H1 (cell line): Measurements from ENCODE around the gene PARD3. TPM values are rescaled to one million over a fixed set of nuclear protein-coding genes. Genes with fewer than 3 reads are reported as not detected.

ENCODE experiments used
- CHD2 ChIP-seq: IDR thresholded peaks from 2 replicates; pipeline ENCODE4 v1.6.1; 2012; ENCODE audit warnings: low read length, improper control_type of control experiment
- CTCF ChIP-seq, 3 experiments: IDR thresholded peaks; 1 replicate in 2 of 3; 2 replicates in 1 of 3; pipeline versions ENCODE4 v1.5.1 to v1.6.1; 2011; ENCODE audit warnings: low read length in 3 of 3, mild to moderate bottlenecking in 3 of 3, inconsistent platforms in 2 of 3, low read depth in 1 of 3, moderate library complexity in 1 of 3; ENCODE audit not compliant: insufficient read depth in 1 of 3; ENCODE audit errors: control extremely low read depth in 1 of 3
- polyA plus RNA-seq, 7 experiments: library from polyadenylated mRNA; depleted of rRNA in 3 of 7; stranded (reverse) in 5 of 7; unstranded in 2 of 7; fragments of >200 nt in 5 of 7; fragments of 200-250 nt in 2 of 7; gene quantifications; 1 replicate in 5 of 7; 2 replicates in 1 of 7; 4 replicates in 1 of 7; pipeline versions ENCODE4 v1.2.1 to v1.2.3, GENCODE V29; 2011 to 2013; ENCODE audit warnings: missing spikeins in 2 of 7, mixed read lengths in 2 of 7
- total RNA-seq: library from RNA; stranded (reverse); fragmentation: NEBNext Ultra II Directional; extraction: Animal tissue kit (Norgen Biotek cat#: 25700); gene quantifications from 2 replicates; pipeline ENCODE4 v1.2.1, GENCODE V29; 2021

Gene PARD3
- total and polyA plus RNA-seq, 2 of the 8 experiments (the other 6 are each of a cell fraction or from before 2014, with no cell fraction given), result 19.7 to 49.1 TPM

DNA sequence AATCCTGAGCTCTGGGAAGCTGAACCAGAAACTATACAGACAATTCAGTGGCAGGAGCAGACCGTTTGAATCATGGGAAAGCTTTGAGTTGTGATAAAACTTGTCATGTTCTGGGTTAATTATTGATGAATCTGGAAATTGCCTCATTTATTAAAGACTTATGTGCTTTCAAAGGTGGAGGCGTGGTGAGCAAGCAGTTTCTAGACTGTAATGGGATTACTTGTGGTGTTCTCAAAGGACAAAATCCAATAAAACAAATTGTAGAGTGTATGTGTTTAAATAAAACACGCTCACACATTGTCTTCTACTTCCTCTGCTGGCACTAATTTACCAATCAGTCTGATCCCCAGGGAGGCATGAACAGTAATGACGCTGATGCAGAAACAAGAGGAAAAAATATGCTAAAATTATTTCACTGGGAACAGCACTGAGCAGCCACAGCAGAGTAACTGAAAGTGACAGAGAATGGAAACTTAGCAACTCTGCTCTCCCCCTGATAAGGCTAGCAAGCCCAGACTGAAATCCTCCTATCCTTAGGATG is 25.1 kb downstream of the PARD3 start (continued):
- TF ChIP-seq CTCF (IDR thresholded peaks at IDR 0.05; ENCODE audit: control extremely low read depth in 1 of 3, insufficient read depth in 1 of 3, low read depth in 1 of 3, low read length in 3 of 3), result no peak
- TF ChIP-seq CHD2, result no peak
